ENCODE results near the gene CPNE4. TPM values are rescaled to one million over a fixed set of nuclear protein-coding genes. Genes with fewer than 3 reads are reported as not detected.

CPNE4 gene
- total RNA-seq, 1 experiment from 2014 or later: 1.9 TPM

- Histone ChIP-seq H2AFZ (ENCODE audit: low read length) (no peak overlapping the region), H3K27me3 (ENCODE audit: insufficient read depth, low read length) (no peaks in the 10 kb centered on the region), H3K27ac (ENCODE audit: insufficient read length, low read depth, low read length) (no peak overlapping the region), H3K79me1 (ENCODE audit: insufficient read depth, low read depth, low read length, poor library complexity, severe bottlenecking) (no peaks in the 10 kb centered on the region), H3K4me2 (ENCODE audit: insufficient read depth, insufficient read length, low read length) (no peak overlapping the region), H2AK5ac (ENCODE audit: insufficient read length, low read length) (no peak overlapping the region), H3K23me2 (ENCODE audit: insufficient read length, low read depth, low read length, poor library complexity, severe bottlenecking) (no peaks in the 10 kb centered on the region), H2BK120ac (ENCODE audit: low read depth, low read length, poor library complexity, severe bottlenecking) (no peak overlapping the region), H4K91ac (ENCODE audit: insufficient read length, low read depth, low read length) (no peak overlapping the region), H4K20me1 (ENCODE audit: control insufficient read depth, insufficient read depth, insufficient read length) (no peaks in the 10 kb centered on the region), H3T11ph (ENCODE audit: low read length) (no peak overlapping the region), H2BK5ac (ENCODE audit: insufficient read length, low read length) (no peak overlapping the region), H3K9me3 (ENCODE audit: control insufficient read depth, low read depth, low read length) (no peaks in the 10 kb centered on the region), H3K14ac (ENCODE audit: insufficient read depth, low read length) (no peak overlapping the region), H2BK12ac (ENCODE audit: insufficient read length, low read depth, low read length) (no peak overlapping the region), H3K23ac (ENCODE audit: insufficient read length, low read depth, low read length) (no peak overlapping the region), H3K18ac (ENCODE audit: insufficient read length, low read depth, low read length) (no peak overlapping the region), H2BK20ac (ENCODE audit: low read depth, low read length, poor library complexity, severe bottlenecking) (no peak overlapping the region), H3K79me2 (ENCODE audit: insufficient read depth, low read length) (no peaks in the 10 kb centered on the region), H3K56ac (ENCODE audit: insufficient read length, low read depth, low read length) (no peak overlapping the region), H3K9ac (ENCODE audit: extremely low read depth, insufficient read length, low read length) (no peak overlapping the region), H4K5ac (ENCODE audit: insufficient read length, low read depth, low read length) (no peak overlapping the region), H4K8ac (replicated peaks; ENCODE audit: insufficient read length, low read depth, low read length) (no peak overlapping the region), H3K4ac (ENCODE audit: low read depth, low read length) (no peak overlapping the region), H2BK15ac (ENCODE audit: low read depth, low read length) (no peak overlapping the region), H3K4me1 (ENCODE audit: insufficient read depth, low read length) (no peaks in the 10 kb centered on the region)
- no peak for TF ChIP-seq CTCF (conservative IDR thresholded peaks at IDR 0.05)
- Mint-ChIP-seq H3K27me3 (ENCODE audit: low read depth) (no peaks in the 10 kb centered on the region; the same call in 1 of the 2 replicates), H3K36me3 (ENCODE audit: insufficient read depth in 1 of 3, low read depth in 3 of 3) (no peaks in the 10 kb centered on the region), H3K4me3 (no peak overlapping the region), H3K4me1 (peaks cover 4 to 6% of the 10 kb centered on the region in 2 experiments; a peak in 2 of 4 replicates), H3K9me3 (no peaks in the 10 kb centered on the region; a peak in 1 of 5 replicates), H3K27ac (no peak overlapping the region)
- WGBS (ENCODE audit: extremely low coverage, insufficient read length, low lambda C conversion rate): no CpG with 5 or more reads among the region's 2 CpGs
- DNase-seq: no peak
Measured at GRCh38 chr3:131789188-131789587, 245.6 kb downstream of the CPNE4 start.
